ENCODE data around the gene CD96. TPM values are rescaled to one million over a fixed set of nuclear protein-coding genes. Genes with fewer than 3 reads are reported as not detected.

The CD96 gene
- total RNA-seq, 2 donors from 2014 or later = 5.1 to 13.7 TPM

DNA sequence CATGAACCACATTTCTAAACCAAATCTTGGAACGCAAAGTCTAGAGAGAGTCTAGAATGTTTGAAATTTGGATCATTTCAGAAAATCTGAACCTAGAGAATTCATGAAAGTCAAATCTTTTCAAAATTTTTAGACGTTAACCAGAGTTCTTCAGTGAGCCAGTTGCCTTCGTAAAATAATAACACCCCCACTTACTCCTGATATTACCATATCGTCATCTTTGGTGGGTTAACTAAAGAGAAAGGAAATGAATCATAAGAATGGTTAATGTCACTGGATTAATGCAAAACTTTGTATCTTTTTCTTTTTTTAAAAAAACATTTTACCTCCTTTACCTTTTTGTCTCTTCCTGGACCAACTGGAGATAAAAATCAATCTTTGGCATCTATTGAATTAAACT lies 54.3 kb downstream of the CD96 start:
- DNase-seq (ENCODE audit: low spot score) = no peak
- TF ChIP-seq, protein P1, sequence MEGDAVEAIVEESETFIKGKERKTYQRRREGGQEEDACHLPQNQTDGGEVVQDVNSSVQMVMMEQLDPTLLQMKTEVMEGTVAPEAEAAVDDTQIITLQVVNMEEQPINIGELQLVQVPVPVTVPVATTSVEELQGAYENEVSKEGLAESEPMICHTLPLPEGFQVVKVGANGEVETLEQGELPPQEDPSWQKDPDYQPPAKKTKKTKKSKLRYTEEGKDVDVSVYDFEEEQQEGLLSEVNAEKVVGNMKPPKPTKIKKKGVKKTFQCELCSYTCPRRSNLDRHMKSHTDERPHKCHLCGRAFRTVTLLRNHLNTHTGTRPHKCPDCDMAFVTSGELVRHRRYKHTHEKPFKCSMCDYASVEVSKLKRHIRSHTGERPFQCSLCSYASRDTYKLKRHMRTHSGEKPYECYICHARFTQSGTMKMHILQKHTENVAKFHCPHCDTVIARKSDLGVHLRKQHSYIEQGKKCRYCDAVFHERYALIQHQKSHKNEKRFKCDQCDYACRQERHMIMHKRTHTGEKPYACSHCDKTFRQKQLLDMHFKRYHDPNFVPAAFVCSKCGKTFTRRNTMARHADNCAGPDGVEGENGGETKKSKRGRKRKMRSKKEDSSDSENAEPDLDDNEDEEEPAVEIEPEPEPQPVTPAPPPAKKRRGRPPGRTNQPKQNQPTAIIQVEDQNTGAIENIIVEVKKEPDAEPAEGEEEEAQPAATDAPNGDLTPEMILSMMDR (IDR thresholded peaks at IDR 0.05) = no peak
- H3K36me3 ChIP-seq = no peaks in the 10 kb centered on the region
- H3K9me3 ChIP-seq = no peaks in the 10 kb centered on the region
- H3K27ac ChIP-seq = no peak overlapping the region
- H3K4me3 ChIP-seq = no peak overlapping the region
- no peaks in the 10 kb centered on the region for H3K27me3 ChIP-seq (replicated peaks; ENCODE audit: insufficient read depth)
- ATAC-seq (ENCODE audit: insufficient number of reproducible peaks, low FRiP score, low read depth) = no peak
- H3K4me1 ChIP-seq (ENCODE audit: control insufficient read depth in 1 of 2, low read depth in 2 of 2) = no peaks in the 10 kb centered on the region

DNA sequence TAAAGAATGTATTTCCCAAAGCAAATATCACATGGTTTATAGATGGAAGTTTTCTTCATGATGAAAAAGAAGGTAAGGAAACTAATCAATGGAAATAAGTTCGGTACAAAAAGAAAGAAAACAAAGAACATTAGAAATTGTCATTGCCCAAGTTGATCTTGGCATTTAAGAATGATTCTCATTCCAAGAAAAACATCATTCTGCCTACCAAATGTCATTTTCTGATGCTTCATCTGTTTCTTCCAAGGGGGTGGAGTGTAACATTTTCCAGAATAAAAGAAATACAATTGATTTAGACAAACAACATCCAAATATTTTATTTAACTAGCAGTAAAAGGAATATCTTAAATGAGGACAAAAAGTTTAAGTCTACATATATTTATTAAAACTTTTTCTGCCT lies 56.1 kb downstream of the CD96 start:
- H3K9me3 ChIP-seq = no peaks in the 10 kb centered on the region
- TF ChIP-seq, protein P1 (IDR thresholded peaks at IDR 0.05) = no peak
- DNase-seq (ENCODE audit: low spot score) (no peak), ATAC-seq (ENCODE audit: insufficient number of reproducible peaks, low FRiP score, low read depth) (no peak)
- H3K36me3 ChIP-seq = no peaks in the 10 kb centered on the region
- no peak overlapping the region for H3K27ac ChIP-seq
- H3K27me3 ChIP-seq (replicated peaks; ENCODE audit: insufficient read depth) = no peaks in the 10 kb centered on the region
- no peaks in the 10 kb centered on the region for H3K4me1 ChIP-seq (ENCODE audit: control insufficient read depth in 1 of 2, low read depth in 2 of 2)
- H3K4me3 ChIP-seq = no peak overlapping the region

DNA sequence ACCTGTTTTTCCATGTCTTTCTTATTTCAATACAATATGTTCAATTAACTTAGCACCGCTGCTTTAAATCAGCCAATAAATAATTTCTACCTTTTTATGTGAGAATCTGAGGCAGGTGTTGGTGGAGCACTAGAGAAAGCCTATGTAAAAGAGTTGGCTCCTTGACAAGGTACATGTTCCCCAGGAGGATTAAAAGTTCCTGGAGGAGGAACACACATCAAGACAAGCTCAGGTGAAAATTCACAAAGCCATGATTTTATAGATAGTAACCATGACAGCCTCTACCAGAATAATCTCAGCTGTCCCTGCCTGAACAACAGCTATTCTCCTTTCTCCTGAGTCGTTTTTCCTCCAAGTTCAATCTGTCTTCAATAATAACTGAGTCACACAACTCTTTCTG lies 56.6 kb downstream of the CD96 start:
- TF ChIP-seq, protein P1 (IDR thresholded peaks at IDR 0.05) = no peak
- no peaks in the 10 kb centered on the region for H3K4me1 ChIP-seq (ENCODE audit: control insufficient read depth in 1 of 2, low read depth in 2 of 2)
- DNase-seq (ENCODE audit: low spot score) (no peak), ATAC-seq (ENCODE audit: insufficient number of reproducible peaks, low FRiP score, low read depth) (no peak)
- no peaks in the 10 kb centered on the region for H3K9me3 ChIP-seq
- H3K4me3 ChIP-seq = no peak overlapping the region
- no peak overlapping the region for H3K27ac ChIP-seq
- no peaks in the 10 kb centered on the region for H3K27me3 ChIP-seq (replicated peaks; ENCODE audit: insufficient read depth)
- no peaks in the 10 kb centered on the region for H3K36me3 ChIP-seq

GRCh38 chr3:111601810-111602209 lies 59.8 kb downstream of the CD96 start:
- DNase-seq (ENCODE audit: low spot score) = no peak
- H3K9me3 ChIP-seq = no peaks in the 10 kb centered on the region
- no peak overlapping the region for H3K27ac ChIP-seq
- H3K4me1 ChIP-seq (ENCODE audit: control insufficient read depth in 1 of 2, low read depth in 2 of 2) = no peaks in the 10 kb centered on the region
- H3K4me3 ChIP-seq = no peak overlapping the region
- no peaks in the 10 kb centered on the region for H3K27me3 ChIP-seq (replicated peaks; ENCODE audit: insufficient read depth)
- H3K36me3 ChIP-seq = no peaks in the 10 kb centered on the region
- no peak for ATAC-seq (ENCODE audit: insufficient number of reproducible peaks, low FRiP score, low read depth)
- TF ChIP-seq, protein P1 (IDR thresholded peaks at IDR 0.05) = no peak

- no peak overlapping the region for H3K27ac ChIP-seq
- H3K9me3 ChIP-seq = no peaks in the 10 kb centered on the region
- no peak overlapping the region for H3K4me3 ChIP-seq
- H3K27me3 ChIP-seq (replicated peaks; ENCODE audit: insufficient read depth) = no peaks in the 10 kb centered on the region
- TF ChIP-seq, protein P1 (IDR thresholded peaks at IDR 0.05) = no peak
- no peaks in the 10 kb centered on the region for H3K4me1 ChIP-seq (ENCODE audit: control insufficient read depth in 1 of 2, low read depth in 2 of 2)
- ATAC-seq (ENCODE audit: insufficient number of reproducible peaks, low FRiP score, low read depth) (no peak), DNase-seq (ENCODE audit: low spot score) (no peak)
- H3K36me3 ChIP-seq = no peaks in the 10 kb centered on the region
Measured at GRCh38 chr3:111603679-111604078, 61.7 kb downstream of the CD96 start.

Measured in thoracic aorta (tissue), 2 donors.